Mesothelial cell of epicardium (in vitro differentiated cells): ENCODE measurements around the gene ACVR1B. TPM values are rescaled to one million over a fixed set of nuclear protein-coding genes. Genes with fewer than 3 reads are reported as not detected.

ENCODE experiments used
- DNase-seq, 2 experiments: peaks; one replicate each; pipeline ENCODE4 v3.0.0; 2021; ENCODE audit warnings: low spot score in 2 of 2; ENCODE audit not compliant: unreplicated experiment in 2 of 2
- H3K27ac Mint-ChIP-seq: 2 replicates; pipeline ENCODE4 v1.8.0; 2021; ENCODE audit warnings: mixed read lengths
- H3K27me3 Mint-ChIP-seq: 2 replicates; pipeline ENCODE4 v1.8.0; 2021; ENCODE audit warnings: low read depth, mixed read lengths
- H3K36me3 Mint-ChIP-seq: 2 replicates; pipeline ENCODE4 v1.8.0; 2021; ENCODE audit warnings: mixed read lengths
- H3K4me1 Mint-ChIP-seq: 2 replicates; pipeline ENCODE4 v1.8.0; 2021; ENCODE audit warnings: mixed read lengths
- H3K4me3 Mint-ChIP-seq: 2 replicates; pipeline ENCODE4 v1.8.0; 2021; ENCODE audit warnings: mild to moderate bottlenecking, moderate library complexity, mixed read lengths
- H3K9me3 Mint-ChIP-seq: 2 replicates; pipeline ENCODE4 v1.8.0; 2021; ENCODE audit warnings: mixed read lengths
- total RNA-seq: library from RNA; stranded (reverse); gene quantifications from 3 replicates; pipeline ENCODE4 v1.2.1, GENCODE V29; 2021
- TF ChIP-seq, protein P1 (sequence below): fragments of 200-600 bp; sonication (generic); IDR thresholded peaks from one replicate; pipeline ENCODE4 v1.5.0; 2021; ENCODE audit warnings: antibody characterized with exemption; ENCODE audit not compliant: unreplicated experiment

Gene ACVR1B
- total RNA-seq, 1 donor from 2014 or later = 31.2 TPM

DNA sequence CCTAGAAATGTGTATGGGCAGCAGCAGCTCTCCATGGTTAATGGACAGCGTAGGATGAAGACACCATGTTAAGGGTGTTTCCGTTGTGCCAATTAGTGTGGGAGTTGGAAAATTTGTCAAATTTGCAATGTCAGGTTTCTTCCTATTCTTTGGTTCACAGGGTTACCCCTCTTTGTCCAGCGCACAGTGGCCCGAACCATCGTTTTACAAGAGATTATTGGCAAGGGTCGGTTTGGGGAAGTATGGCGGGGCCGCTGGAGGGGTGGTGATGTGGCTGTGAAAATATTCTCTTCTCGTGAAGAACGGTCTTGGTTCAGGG is 29.3 kb downstream of the ACVR1B start:
- no peak overlapping the region for H3K27ac Mint-ChIP-seq
- H3K27me3 Mint-ChIP-seq = no peaks in the 10 kb centered on the region
- H3K9me3 Mint-ChIP-seq = no peaks in the 10 kb centered on the region
- peaks cover 38% of the 10 kb centered on the region for H3K36me3 Mint-ChIP-seq
- H3K4me1 Mint-ChIP-seq = peaks cover 3% of the 10 kb centered on the region
- no peak overlapping the region for H3K4me3 Mint-ChIP-seq
- TF ChIP-seq, protein P1, sequence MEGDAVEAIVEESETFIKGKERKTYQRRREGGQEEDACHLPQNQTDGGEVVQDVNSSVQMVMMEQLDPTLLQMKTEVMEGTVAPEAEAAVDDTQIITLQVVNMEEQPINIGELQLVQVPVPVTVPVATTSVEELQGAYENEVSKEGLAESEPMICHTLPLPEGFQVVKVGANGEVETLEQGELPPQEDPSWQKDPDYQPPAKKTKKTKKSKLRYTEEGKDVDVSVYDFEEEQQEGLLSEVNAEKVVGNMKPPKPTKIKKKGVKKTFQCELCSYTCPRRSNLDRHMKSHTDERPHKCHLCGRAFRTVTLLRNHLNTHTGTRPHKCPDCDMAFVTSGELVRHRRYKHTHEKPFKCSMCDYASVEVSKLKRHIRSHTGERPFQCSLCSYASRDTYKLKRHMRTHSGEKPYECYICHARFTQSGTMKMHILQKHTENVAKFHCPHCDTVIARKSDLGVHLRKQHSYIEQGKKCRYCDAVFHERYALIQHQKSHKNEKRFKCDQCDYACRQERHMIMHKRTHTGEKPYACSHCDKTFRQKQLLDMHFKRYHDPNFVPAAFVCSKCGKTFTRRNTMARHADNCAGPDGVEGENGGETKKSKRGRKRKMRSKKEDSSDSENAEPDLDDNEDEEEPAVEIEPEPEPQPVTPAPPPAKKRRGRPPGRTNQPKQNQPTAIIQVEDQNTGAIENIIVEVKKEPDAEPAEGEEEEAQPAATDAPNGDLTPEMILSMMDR = no peak
- DNase-seq = no peak

DNA sequence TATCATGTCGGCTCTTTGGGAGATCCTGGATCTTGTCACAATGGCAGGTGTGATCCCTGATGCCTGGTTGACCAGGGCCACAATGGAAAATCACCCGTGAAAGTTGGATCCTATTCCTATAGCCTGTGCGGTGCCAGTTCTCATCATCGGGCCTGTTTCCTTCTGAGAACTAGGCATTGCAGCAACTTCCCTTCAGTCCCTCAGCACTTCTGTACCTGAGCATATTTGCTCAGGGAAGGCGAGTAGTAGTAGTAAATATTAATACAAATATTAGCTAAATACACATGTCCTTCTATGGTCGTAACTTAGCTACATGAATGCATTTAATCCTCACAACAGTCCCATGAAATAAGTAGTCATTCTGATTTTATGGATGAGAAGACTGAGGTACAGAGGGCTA is 33.2 kb downstream of the ACVR1B start:
- Mint-ChIP-seq H3K4me1 (no peaks in the 10 kb centered on the region), H3K27me3 (no peaks in the 10 kb centered on the region), H3K36me3 (peaks cover 24% of the 10 kb centered on the region), H3K27ac (no peak overlapping the region), H3K9me3 (no peaks in the 10 kb centered on the region), H3K4me3 (no peak overlapping the region)
- TF ChIP-seq, protein P1 = no peak
- DNase-seq = no peak

DNA sequence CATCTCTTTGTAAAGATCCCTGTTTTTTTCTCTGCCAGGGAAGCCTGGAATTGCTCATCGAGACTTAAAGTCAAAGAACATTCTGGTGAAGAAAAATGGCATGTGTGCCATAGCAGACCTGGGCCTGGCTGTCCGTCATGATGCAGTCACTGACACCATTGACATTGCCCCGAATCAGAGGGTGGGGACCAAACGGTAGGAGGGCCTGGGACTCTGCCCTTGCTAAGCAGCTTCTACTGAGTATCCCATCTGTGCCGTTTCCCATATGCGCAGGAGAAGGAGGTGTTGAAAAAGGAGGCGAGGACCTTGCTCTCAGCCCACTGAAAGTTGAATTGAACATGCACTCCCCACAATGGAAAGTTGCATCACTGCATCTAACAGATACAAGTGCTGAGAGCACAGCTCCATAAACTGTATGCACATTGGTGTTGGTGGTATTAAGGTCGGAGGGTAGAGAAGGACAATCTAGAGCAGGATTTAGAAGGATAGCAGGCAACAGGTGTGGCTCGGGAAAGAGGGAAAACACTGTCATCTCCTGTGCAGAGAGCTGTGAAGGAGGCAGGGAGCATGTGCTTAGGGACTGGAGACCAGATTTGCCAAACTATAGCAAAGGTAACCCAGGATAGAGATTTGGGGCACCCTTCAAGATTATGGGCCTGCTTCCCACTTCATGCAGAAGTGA is 33.8 kb downstream of the ACVR1B start:
- Mint-ChIP-seq H3K27ac (no peak overlapping the region), H3K4me3 (no peak overlapping the region), H3K9me3 (no peaks in the 10 kb centered on the region), H3K4me1 (no peaks in the 10 kb centered on the region), H3K36me3 (peaks cover 24% of the 10 kb centered on the region), H3K27me3 (no peaks in the 10 kb centered on the region)
- DNase-seq = no peak
- TF ChIP-seq, protein P1 = no peak

DNA sequence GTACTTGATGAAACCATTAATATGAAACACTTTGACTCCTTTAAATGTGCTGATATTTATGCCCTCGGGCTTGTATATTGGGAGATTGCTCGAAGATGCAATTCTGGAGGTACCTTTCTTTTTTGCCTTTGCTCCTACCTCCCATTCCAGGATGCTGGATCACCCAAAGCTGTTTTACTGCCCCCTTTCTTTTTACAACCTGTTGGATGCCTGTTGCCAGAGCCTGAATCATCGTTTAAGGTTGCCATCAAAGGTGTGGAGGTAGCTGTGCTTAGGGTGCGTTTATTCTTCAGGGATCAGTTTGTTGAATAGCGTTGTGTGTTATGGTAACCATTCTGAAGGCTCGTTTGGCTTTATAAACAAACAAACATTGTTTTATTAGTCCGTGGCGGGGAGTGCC is 35.3 kb downstream of the ACVR1B start:
- H3K27ac Mint-ChIP-seq = no peak overlapping the region
- H3K9me3 Mint-ChIP-seq = no peaks in the 10 kb centered on the region
- TF ChIP-seq, protein P1 = no peak
- H3K4me3 Mint-ChIP-seq = no peak overlapping the region
- no peaks in the 10 kb centered on the region for H3K27me3 Mint-ChIP-seq
- DNase-seq = no peak
- H3K36me3 Mint-ChIP-seq = peaks cover 23% of the 10 kb centered on the region
- H3K4me1 Mint-ChIP-seq = no peaks in the 10 kb centered on the region

DNA sequence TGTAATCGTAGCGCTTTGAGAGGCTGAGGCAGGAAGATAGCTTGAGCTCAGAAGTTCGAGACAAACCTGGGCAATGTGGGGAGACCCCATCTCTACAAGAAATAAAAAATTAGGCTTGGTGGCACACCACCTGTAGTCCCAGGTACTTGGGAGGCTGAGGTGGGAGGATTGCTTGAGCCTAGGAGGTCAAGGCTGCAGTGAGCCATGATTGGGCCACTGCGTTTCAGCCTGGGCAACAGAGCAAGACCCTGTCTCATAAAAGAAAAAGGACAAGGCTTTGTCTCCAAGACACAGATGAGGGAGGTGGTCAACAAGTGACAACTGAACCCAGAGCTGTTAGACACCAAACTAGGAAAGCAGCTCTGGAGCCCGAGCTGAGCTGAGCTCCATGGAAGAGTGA is 40.7 kb downstream of the ACVR1B start:
- TF ChIP-seq, protein P1 = no peak
- no peak overlapping the region for H3K27ac Mint-ChIP-seq
- no peak overlapping the region for H3K4me3 Mint-ChIP-seq
- no peak for DNase-seq
- H3K36me3 Mint-ChIP-seq = peaks cover 16% of the 10 kb centered on the region
- no peaks in the 10 kb centered on the region for H3K9me3 Mint-ChIP-seq
- no peaks in the 10 kb centered on the region for H3K27me3 Mint-ChIP-seq
- H3K4me1 Mint-ChIP-seq = peaks cover 3% of the 10 kb centered on the region

DNA sequence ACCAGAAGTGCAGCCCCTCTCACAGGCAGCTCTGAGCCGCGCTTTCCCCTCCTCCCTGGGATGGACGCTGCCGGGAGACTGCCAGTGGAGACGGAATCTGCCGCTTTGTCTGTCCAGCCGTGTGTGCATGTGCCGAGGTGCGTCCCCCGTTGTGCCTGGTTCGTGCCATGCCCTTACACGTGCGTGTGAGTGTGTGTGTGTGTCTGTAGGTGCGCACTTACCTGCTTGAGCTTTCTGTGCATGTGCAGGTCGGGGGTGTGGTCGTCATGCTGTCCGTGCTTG is 43.0 kb downstream of the ACVR1B start:
- no peak overlapping the region for H3K27ac Mint-ChIP-seq
- H3K9me3 Mint-ChIP-seq = no peaks in the 10 kb centered on the region
- DNase-seq = no peak
- no peak overlapping the region for H3K4me3 Mint-ChIP-seq
- TF ChIP-seq, protein P1 = no peak
- peaks cover 3% of the 10 kb centered on the region for H3K4me1 Mint-ChIP-seq
- H3K27me3 Mint-ChIP-seq = no peaks in the 10 kb centered on the region
- peaks cover 21% of the 10 kb centered on the region for H3K36me3 Mint-ChIP-seq
